ENCODE measurements around the gene CNTN6.

CNTN6 gene

DNA sequence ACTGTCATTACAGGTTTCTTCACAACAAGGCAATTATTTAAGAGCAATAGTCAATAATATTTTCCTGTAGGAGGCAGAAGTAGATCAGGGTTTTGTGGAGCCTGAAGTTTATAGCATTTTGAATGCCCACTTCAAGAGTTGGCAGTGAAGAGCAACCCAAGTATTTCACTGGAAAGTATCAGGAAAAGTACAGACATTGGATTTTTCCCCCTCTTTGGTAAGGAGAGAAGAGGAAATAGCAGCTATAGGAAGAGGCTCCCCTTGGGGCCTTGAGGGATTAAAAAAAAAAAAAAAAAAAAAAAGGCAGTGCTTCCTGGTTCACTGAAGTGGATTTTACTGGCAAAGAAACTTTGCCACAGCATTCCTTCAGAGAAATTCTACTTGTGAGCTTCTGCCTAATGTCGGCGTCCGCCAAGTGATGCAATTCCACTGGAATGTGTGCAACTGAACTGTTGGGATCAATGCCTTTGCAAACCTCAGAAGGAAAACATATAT is 5.7 kb upstream of the CNTN6 start:
- TF ChIP-seq, protein P1, sequence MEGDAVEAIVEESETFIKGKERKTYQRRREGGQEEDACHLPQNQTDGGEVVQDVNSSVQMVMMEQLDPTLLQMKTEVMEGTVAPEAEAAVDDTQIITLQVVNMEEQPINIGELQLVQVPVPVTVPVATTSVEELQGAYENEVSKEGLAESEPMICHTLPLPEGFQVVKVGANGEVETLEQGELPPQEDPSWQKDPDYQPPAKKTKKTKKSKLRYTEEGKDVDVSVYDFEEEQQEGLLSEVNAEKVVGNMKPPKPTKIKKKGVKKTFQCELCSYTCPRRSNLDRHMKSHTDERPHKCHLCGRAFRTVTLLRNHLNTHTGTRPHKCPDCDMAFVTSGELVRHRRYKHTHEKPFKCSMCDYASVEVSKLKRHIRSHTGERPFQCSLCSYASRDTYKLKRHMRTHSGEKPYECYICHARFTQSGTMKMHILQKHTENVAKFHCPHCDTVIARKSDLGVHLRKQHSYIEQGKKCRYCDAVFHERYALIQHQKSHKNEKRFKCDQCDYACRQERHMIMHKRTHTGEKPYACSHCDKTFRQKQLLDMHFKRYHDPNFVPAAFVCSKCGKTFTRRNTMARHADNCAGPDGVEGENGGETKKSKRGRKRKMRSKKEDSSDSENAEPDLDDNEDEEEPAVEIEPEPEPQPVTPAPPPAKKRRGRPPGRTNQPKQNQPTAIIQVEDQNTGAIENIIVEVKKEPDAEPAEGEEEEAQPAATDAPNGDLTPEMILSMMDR (conservative IDR thresholded peaks at IDR 0.05; ENCODE audit: low read depth, low read length), result no peak
- H3K4me3 ChIP-seq (IDR thresholded peaks at IDR 0.05; ENCODE audit: insufficient read depth, low read depth, low read length), result no peak overlapping the region
- H3K79me2 ChIP-seq (ENCODE audit: insufficient read depth, low read depth), result no peaks in the 10 kb centered on the region
- H4K20me1 ChIP-seq (ENCODE audit: insufficient read depth), result no peaks in the 10 kb centered on the region
- no peaks in the 10 kb centered on the region for H3K27me3 ChIP-seq (ENCODE audit: insufficient read depth, low read depth)
- H2AFZ ChIP-seq (ENCODE audit: low read depth), result no peak overlapping the region
- H3K9ac ChIP-seq, result no peak overlapping the region
- H3K4me1 ChIP-seq (ENCODE audit: low read depth, poor library complexity, severe bottlenecking), result no peaks in the 10 kb centered on the region
- H3K4me2 ChIP-seq, result no peak overlapping the region
- no peak overlapping the region for H3K27ac ChIP-seq
- H3K36me3 ChIP-seq (ENCODE audit: insufficient read depth), result no peaks in the 10 kb centered on the region

GRCh38 chr3:1088503-1088902 is 4.3 kb upstream of the CNTN6 start:
- Histone ChIP-seq H2AFZ (ENCODE audit: low read depth) (no peak overlapping the region), H3K4me1 (ENCODE audit: low read depth, poor library complexity, severe bottlenecking) (no peaks in the 10 kb centered on the region), H4K20me1 (ENCODE audit: insufficient read depth) (no peaks in the 10 kb centered on the region), H3K9ac (no peak overlapping the region), H3K27ac (no peak overlapping the region), H3K4me2 (no peak overlapping the region), H3K27me3 (ENCODE audit: insufficient read depth, low read depth) (no peaks in the 10 kb centered on the region), H3K79me2 (ENCODE audit: insufficient read depth, low read depth) (no peaks in the 10 kb centered on the region), H3K36me3 (ENCODE audit: insufficient read depth) (no peaks in the 10 kb centered on the region), H3K4me3 (IDR thresholded peaks at IDR 0.05; ENCODE audit: insufficient read depth, low read depth, low read length) (no peak overlapping the region)
- TF ChIP-seq, protein P1 (conservative IDR thresholded peaks at IDR 0.05; ENCODE audit: low read depth, low read length), result no peak

- Histone ChIP-seq H3K4me3 (IDR thresholded peaks at IDR 0.05; ENCODE audit: insufficient read depth, low read depth, low read length) (no peak overlapping the region), H3K9ac (no peak overlapping the region), H3K27ac (no peak overlapping the region), H3K4me1 (ENCODE audit: low read depth, poor library complexity, severe bottlenecking) (no peaks in the 10 kb centered on the region), H3K36me3 (ENCODE audit: insufficient read depth) (no peaks in the 10 kb centered on the region), H3K79me2 (ENCODE audit: insufficient read depth, low read depth) (no peaks in the 10 kb centered on the region), H3K27me3 (ENCODE audit: insufficient read depth, low read depth) (no peaks in the 10 kb centered on the region), H4K20me1 (ENCODE audit: insufficient read depth) (no peaks in the 10 kb centered on the region), H3K4me2 (no peak overlapping the region), H2AFZ (ENCODE audit: low read depth) (no peak overlapping the region)
- TF ChIP-seq, protein P1 (conservative IDR thresholded peaks at IDR 0.05; ENCODE audit: low read depth, low read length), result no peak
These were observed 1.5 kb upstream of the CNTN6 start for GRCh38 chr3:1091286-1091685.

DNA sequence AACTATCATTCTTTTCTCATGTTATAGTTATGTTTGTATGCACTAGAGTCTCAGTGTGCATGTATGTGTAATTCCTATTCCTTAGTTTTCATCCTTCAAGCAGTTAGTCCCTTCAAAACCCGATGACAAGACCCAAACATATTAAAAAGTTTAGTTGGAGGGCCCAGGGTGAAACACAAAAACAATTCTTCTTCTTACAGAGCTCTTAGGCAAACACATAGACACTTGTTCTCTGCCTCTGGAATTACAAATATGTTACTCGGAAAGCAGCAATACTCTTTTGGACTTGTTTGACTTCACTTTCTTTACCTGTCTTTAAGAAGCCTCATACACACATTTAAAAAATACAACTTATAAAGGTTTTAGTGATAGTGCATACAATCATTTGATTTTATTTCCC is 763 bp upstream of the CNTN6 start:
- TF ChIP-seq, protein P1 (conservative IDR thresholded peaks at IDR 0.05; ENCODE audit: low read depth, low read length), result no peak
- Histone ChIP-seq H3K4me3 (IDR thresholded peaks at IDR 0.05; ENCODE audit: insufficient read depth, low read depth, low read length) (no peak overlapping the region), H3K4me1 (ENCODE audit: low read depth, poor library complexity, severe bottlenecking) (no peaks in the 10 kb centered on the region), H2AFZ (ENCODE audit: low read depth) (no peak overlapping the region), H4K20me1 (ENCODE audit: insufficient read depth) (no peaks in the 10 kb centered on the region), H3K27me3 (ENCODE audit: insufficient read depth, low read depth) (no peaks in the 10 kb centered on the region), H3K27ac (no peak overlapping the region), H3K36me3 (ENCODE audit: insufficient read depth) (no peaks in the 10 kb centered on the region), H3K4me2 (no peak overlapping the region), H3K9ac (no peak overlapping the region), H3K79me2 (ENCODE audit: insufficient read depth, low read depth) (no peaks in the 10 kb centered on the region)

All from KMS-11 (cell line).